HCT116 (cell line): ENCODE data around the gene TOR4A.

Experiments used
- EGR1 ChIP-seq: IDR thresholded peaks from 2 replicates; pipeline ENCODE4 v1.6.1; 2012; ENCODE audit warnings: low read depth
- EZH2 ChIP-seq: fragments of 200-600 bp; sonication (generic); IDR thresholded peaks from 2 replicates; pipeline ENCODE4 v1.6.1; 2017; ENCODE audit warnings: antibody characterized with exemption, mixed run types
- MAX ChIP-seq: IDR thresholded peaks from 2 replicates; pipeline ENCODE4 v1.6.1; 2012
- RAD21 ChIP-seq: IDR thresholded peaks from 2 replicates; pipeline ENCODE4 v1.6.1; 2012; ENCODE audit warnings: low read depth, mild to moderate bottlenecking
- TF ChIP-seq, protein P1 (sequence below), 3 experiments: fragments of 200-600 bp in 1 of 3; sonication (generic) in 1 of 3; IDR thresholded peaks in 2 of 3; conservative IDR thresholded peaks in 1 of 3; 2 replicates each; pipeline ENCODE4 v1.5.1; 2012 to 2017; ENCODE audit warnings: low read depth in 2 of 3, low read length in 2 of 3, antibody characterized with exemption in 1 of 3, borderline replicate concordance in 1 of 3, control low read depth in 1 of 3, mild to moderate bottlenecking in 1 of 3, mixed read lengths in 1 of 3, mixed run types in 1 of 3, moderate library complexity in 1 of 3; ENCODE audit not compliant: insufficient read depth in 1 of 3
- TF ChIP-seq, protein P2 (sequence below): IDR thresholded peaks from 2 replicates; pipeline ENCODE4 v1.6.1; 2012; ENCODE audit warnings: low read depth

DNA sequence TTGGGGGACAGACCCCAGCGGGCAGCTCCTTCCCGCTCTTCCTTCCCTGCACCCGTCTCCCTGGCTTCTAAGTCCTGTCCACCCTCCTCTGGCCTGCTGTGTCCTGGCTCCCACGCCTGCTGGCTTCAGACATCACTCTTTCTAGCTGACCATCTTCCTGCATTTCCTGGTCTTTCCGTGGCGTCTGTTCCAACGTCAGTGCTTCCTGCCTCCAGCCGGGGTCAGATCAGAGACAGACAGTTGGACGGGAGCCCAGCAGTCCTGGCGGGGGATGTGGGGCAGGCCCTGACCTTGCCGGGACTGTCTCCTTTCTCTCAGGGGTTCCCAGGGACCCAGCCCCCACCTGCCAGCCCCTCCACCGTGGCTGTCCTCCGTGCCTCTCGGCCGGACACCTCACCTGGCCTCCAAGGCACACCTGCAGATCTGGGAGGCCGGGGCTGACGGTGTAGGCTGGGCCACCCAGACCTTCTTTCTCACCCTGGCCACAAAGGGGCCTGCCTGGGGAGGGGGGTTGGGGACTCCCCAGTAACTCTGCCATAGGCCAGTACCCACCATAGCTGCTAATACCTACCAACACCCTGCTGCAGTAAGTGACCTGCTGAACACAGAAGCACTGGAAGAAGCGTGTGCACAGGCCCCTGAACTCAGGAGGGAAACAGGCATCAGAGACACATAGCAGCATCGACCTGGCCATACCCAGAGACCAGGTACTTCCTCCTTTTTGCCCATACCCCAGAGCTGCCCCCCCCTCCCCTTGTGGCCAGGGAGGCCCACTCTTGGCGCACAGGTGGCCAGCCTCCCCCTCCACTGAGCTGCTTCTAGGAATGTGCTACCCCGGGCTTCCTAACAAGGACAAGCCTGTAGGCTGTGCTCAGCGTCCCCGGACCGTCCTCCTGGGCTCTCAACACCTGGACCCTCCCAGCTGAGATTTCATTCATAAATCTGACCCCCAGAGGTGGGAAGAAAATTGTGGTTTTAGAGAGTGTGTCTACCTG lies 19.4 kb downstream of the TOR4A start:
- TF ChIP-seq, protein P1, sequence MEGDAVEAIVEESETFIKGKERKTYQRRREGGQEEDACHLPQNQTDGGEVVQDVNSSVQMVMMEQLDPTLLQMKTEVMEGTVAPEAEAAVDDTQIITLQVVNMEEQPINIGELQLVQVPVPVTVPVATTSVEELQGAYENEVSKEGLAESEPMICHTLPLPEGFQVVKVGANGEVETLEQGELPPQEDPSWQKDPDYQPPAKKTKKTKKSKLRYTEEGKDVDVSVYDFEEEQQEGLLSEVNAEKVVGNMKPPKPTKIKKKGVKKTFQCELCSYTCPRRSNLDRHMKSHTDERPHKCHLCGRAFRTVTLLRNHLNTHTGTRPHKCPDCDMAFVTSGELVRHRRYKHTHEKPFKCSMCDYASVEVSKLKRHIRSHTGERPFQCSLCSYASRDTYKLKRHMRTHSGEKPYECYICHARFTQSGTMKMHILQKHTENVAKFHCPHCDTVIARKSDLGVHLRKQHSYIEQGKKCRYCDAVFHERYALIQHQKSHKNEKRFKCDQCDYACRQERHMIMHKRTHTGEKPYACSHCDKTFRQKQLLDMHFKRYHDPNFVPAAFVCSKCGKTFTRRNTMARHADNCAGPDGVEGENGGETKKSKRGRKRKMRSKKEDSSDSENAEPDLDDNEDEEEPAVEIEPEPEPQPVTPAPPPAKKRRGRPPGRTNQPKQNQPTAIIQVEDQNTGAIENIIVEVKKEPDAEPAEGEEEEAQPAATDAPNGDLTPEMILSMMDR (IDR thresholded peaks at IDR 0.05 in 2 of 3, conservative IDR thresholded peaks at IDR 0.05 in 1 of 3; ENCODE audit: borderline replicate concordance in 1 of 3, insufficient read depth in 1 of 3, low read depth in 2 of 3, low read length in 2 of 3): no peak
- TF ChIP-seq MAX: no peak
- TF ChIP-seq EZH2: no peak
- TF ChIP-seq, protein P2, sequence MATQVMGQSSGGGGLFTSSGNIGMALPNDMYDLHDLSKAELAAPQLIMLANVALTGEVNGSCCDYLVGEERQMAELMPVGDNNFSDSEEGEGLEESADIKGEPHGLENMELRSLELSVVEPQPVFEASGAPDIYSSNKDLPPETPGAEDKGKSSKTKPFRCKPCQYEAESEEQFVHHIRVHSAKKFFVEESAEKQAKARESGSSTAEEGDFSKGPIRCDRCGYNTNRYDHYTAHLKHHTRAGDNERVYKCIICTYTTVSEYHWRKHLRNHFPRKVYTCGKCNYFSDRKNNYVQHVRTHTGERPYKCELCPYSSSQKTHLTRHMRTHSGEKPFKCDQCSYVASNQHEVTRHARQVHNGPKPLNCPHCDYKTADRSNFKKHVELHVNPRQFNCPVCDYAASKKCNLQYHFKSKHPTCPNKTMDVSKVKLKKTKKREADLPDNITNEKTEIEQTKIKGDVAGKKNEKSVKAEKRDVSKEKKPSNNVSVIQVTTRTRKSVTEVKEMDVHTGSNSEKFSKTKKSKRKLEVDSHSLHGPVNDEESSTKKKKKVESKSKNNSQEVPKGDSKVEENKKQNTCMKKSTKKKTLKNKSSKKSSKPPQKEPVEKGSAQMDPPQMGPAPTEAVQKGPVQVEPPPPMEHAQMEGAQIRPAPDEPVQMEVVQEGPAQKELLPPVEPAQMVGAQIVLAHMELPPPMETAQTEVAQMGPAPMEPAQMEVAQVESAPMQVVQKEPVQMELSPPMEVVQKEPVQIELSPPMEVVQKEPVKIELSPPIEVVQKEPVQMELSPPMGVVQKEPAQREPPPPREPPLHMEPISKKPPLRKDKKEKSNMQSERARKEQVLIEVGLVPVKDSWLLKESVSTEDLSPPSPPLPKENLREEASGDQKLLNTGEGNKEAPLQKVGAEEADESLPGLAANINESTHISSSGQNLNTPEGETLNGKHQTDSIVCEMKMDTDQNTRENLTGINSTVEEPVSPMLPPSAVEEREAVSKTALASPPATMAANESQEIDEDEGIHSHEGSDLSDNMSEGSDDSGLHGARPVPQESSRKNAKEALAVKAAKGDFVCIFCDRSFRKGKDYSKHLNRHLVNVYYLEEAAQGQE: no peak
- no peak for TF ChIP-seq EGR1
- no peak for TF ChIP-seq RAD21
